Heart left ventricle (tissue), 16 donors: ENCODE results near the gene KRTAP2-2. TPM values are rescaled to one million over a fixed set of nuclear protein-coding genes. Genes with fewer than 3 reads are reported as not detected.

Source experiments
- ATAC-seq, 4 donors: fragments of 200-7000 bp; cut with Tn5 transposase; one replicate each; pipeline ENCODE4 v1.9.1; 2020 to 2022; ENCODE audit warnings: moderate library complexity in 4 of 4, mild to moderate bottlenecking in 3 of 4, moderate number of reproducible peaks in 1 of 4
- DNase-seq, 5 donors: peaks; one replicate each; pipeline ENCODE4 v3.0.0-alpha.2; 2020
- H3K27ac ChIP-seq, 12 donors: fragments of 200-600 bp; sonication (generic) in 4 of 12; one replicate each; pipeline versions ENCODE4 v1.5.0 to v1.8.0; 2016 to 2022; ENCODE audit warnings: mild to moderate bottlenecking in 2 of 12
- H3K27me3 ChIP-seq, 9 donors: fragments of 200-600 bp; sonication (generic) in 2 of 9; one replicate each; pipeline versions ENCODE4 v1.5.1 to v1.8.0; 2016 to 2022; ENCODE audit warnings: mild to moderate bottlenecking in 3 of 9
- H3K36me3 ChIP-seq, 9 donors: fragments of 200-600 bp; sonication (generic) in 2 of 9; one replicate each; pipeline versions ENCODE4 v1.5.0 to v1.8.0; 2018 to 2022; ENCODE audit warnings: mild to moderate bottlenecking in 2 of 9
- H3K4me1 ChIP-seq, 12 donors: fragments of 200-600 bp; sonication (generic) in 4 of 12; one replicate each; pipeline versions ENCODE4 v1.5.0 to v1.8.0; 2016 to 2022; ENCODE audit warnings: mild to moderate bottlenecking in 3 of 12
- H3K4me3 ChIP-seq, 12 donors: fragments of 200-600 bp; sonication (generic) in 4 of 12; one replicate each; pipeline versions ENCODE4 v1.5.0 to v1.8.0; 2017 to 2022; ENCODE audit warnings: mild to moderate bottlenecking in 9 of 12, moderate library complexity in 4 of 12
- H3K9me3 ChIP-seq, 12 donors: fragments of 200-600 bp; sonication (generic) in 4 of 12; one replicate each; pipeline versions ENCODE4 v1.5.0 to v1.8.0; 2016 to 2022; ENCODE audit warnings: mild to moderate bottlenecking in 1 of 12
- POLR2A ChIP-seq, 2 donors: fragments of 450-650 bp; IDR thresholded peaks; one replicate each; pipeline ENCODE4 v1.6.1; 2017; ENCODE audit warnings: antibody characterized with exemption in 2 of 2, mild to moderate bottlenecking in 2 of 2, moderate library complexity in 2 of 2
- WGBS, 4 donors: extraction: QIAGEN DNeasy Blood & Tissue Kit in 2 of 4; methylation state at CpG; one replicate each; pipeline versions ENCODE4 v1.1.5 to v1.1.7; 2013 to 2018; 5-methylcytosine and 5-hydroxymethylcytosine counted together
- intact Hi-C, 10 donors: fragments of 100-400 bp; cut with DNase I; formaldehyde crosslinking; loops; one replicate each; pipeline versions ENCODE4 v1.11.1 to v1.14.2; 2022
- polyA plus RNA-seq, 2 donors: library from polyadenylated mRNA; stranded (reverse); fragments of 200-250 nt; gene quantifications; one replicate each; pipeline ENCODE4 v1.2.3, GENCODE V29; 2013
- total RNA-seq, 9 donors: library from RNA; depleted of rRNA in 2 of 9; stranded (reverse); fragments of >200 nt in 2 of 9; fragmentation: NEBNext Ultra II Directional in 3 of 9; extraction: Animal tissue kit (Norgen Biotek cat#: 25700) in 3 of 9; gene quantifications; one replicate each; pipeline versions ENCODE4 v1.1.0 to v1.2.4, GENCODE V29; 2016 to 2023
- TF ChIP-seq, protein P1 (sequence below), 12 donors: fragments of 200-600 bp; sonication (generic) in 4 of 12; IDR thresholded peaks; one replicate each; pipeline versions ENCODE4 v1.5.0 to v1.8.0; 2018 to 2022; ENCODE audit warnings: antibody characterized with exemption in 12 of 12, mild to moderate bottlenecking in 5 of 12
- donor health status: ischemic (EF 13 %, LVEDD 7.1; RV severe dilation, severe dysfunction).
- donor health status: healthy with polysubstance abuse.
- donor health status: DM: no; HTN: yes; CAD: no.
- donor health status: DM: no; HTN: no; CAD: no.
- donor health status: ischemic (EF 25% LVEDD 6.9; RV normal size, moderate dysfunction).
- donor health status: ischemic (EF 25% LVEDD 5.7; RV mildly dilated, moderate dysfunction).
- donor health status: healthy.
- donor health status: DM: yes; HTN: yes; CAD: no.
- donor health status: ischemic (EF 35%, LVEDD 5.7; RV mildly dilated, moderate dysfunction).
- donor health status: nonischemic (EF 11% LVEDD 7.7; RV severe dilation, severe dysfunction).
- donor health status: DM: yes; HTN: yes; CAD: no.
- donor health status: PGD.
- donor health status: ischemic (EF 29% LVEDD 5.4; RV normal size, mild dysfunction).
- donor health status: nonischemic (EF 23%, LVEDD 6.1; RV moderate dilation, normal function).

The KRTAP2-2 gene
- total and polyA plus RNA-seq, 11 donors, result not detected

DNA sequence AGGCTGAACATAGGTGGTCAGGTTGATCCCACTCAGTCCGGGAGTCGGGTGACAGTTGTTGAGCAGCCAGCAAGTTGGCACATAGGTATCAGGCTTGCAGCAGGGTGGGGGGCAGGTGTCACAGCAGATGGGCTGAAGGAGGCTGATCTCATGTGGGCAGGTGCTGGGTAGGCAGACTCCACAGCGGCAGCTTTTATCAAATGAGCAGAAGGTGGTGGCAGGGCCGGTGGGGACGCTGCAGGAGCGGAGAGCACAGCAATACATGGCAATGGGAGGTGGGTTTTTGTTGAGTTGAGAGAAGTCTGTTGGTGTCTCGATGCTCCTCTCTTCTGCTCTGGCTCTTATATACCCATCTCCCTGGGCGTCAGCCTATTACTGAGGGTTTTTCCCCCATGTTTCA lies 46.2 kb downstream of the KRTAP2-2 start, which contains the start of gene KRTAP3-1:
KRTAP3-1 (minus strand) TSS at position 318 of the 400 bp plus-strand sequence; CDS start at position 264, 54 bp downstream.
- H3K27me3 ChIP-seq, result no peaks in the 10 kb centered on the region
- peaks cover 0 to 6% (median 0%) of the 10 kb centered on the region in 12 donors for H3K4me1 ChIP-seq
- no peaks in the 10 kb centered on the region for H3K36me3 ChIP-seq
- H3K9me3 ChIP-seq, result no peaks in the 10 kb centered on the region
- no peak within 1 kb of the TSS for H3K27ac ChIP-seq
- TF ChIP-seq, protein P1, sequence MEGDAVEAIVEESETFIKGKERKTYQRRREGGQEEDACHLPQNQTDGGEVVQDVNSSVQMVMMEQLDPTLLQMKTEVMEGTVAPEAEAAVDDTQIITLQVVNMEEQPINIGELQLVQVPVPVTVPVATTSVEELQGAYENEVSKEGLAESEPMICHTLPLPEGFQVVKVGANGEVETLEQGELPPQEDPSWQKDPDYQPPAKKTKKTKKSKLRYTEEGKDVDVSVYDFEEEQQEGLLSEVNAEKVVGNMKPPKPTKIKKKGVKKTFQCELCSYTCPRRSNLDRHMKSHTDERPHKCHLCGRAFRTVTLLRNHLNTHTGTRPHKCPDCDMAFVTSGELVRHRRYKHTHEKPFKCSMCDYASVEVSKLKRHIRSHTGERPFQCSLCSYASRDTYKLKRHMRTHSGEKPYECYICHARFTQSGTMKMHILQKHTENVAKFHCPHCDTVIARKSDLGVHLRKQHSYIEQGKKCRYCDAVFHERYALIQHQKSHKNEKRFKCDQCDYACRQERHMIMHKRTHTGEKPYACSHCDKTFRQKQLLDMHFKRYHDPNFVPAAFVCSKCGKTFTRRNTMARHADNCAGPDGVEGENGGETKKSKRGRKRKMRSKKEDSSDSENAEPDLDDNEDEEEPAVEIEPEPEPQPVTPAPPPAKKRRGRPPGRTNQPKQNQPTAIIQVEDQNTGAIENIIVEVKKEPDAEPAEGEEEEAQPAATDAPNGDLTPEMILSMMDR (IDR thresholded peaks at IDR 0.05), result no peak
- no peak for TF ChIP-seq POLR2A (IDR thresholded peaks at IDR 0.05)
- intact Hi-C loops, result no loop called here
- DNase-seq, result no peak
- H3K4me3 ChIP-seq, result no peak within 1 kb of the TSS
- ATAC-seq, result no peak
- WGBS, 4 donors, result 72 to 80% (median 79%) methylated on average over 8 of the region's 8 CpGs

Other genes starting within 250 kb of the KRTAP2-2 start
Only the 30 nearest of the 37 such genes appear.
- not detected for gene KRT20, start 170.0 kb downstream of the KRTAP2-2 start, total RNA-seq
- gene KRT20, start 170.0 kb downstream of the KRTAP2-2 start, polyA plus RNA-seq, result under 1 TPM in 1 of 2 donors, not detected in 1; 0.12 TPM
- under 1 TPM in 1 of 9 donors, not detected in 8; 0.16 TPM for gene KRT23, start 117.6 kb downstream of the KRTAP2-2 start, total RNA-seq
- not detected for gene KRT23, start 117.6 kb downstream of the KRTAP2-2 start, polyA plus RNA-seq
- not detected for gene KRT39, start 88.3 kb downstream of the KRTAP2-2 start, total RNA-seq
- gene KRT39, start 88.3 kb downstream of the KRTAP2-2 start, polyA plus RNA-seq, result not detected
- not detected for gene KRT40, start 70.9 kb downstream of the KRTAP2-2 start, total RNA-seq
- not detected for gene KRT40, start 70.9 kb downstream of the KRTAP2-2 start, polyA plus RNA-seq
- not detected for gene KRTAP3-3, start 61.1 kb downstream of the KRTAP2-2 start, total RNA-seq
- not detected for gene KRTAP3-3, start 61.1 kb downstream of the KRTAP2-2 start, polyA plus RNA-seq
- gene KRTAP3-2, start 55.3 kb downstream of the KRTAP2-2 start, total RNA-seq, result not detected
- not detected for gene KRTAP3-2, start 55.3 kb downstream of the KRTAP2-2 start, polyA plus RNA-seq
- not detected for gene KRTAP3-1, start 46.1 kb downstream of the KRTAP2-2 start, total RNA-seq
- gene KRTAP3-1, start 46.1 kb downstream of the KRTAP2-2 start, polyA plus RNA-seq, result not detected
- not detected for gene KRTAP1-5, start 28.0 kb downstream of the KRTAP2-2 start, total RNA-seq
- gene KRTAP1-5, start 28.0 kb downstream of the KRTAP2-2 start, polyA plus RNA-seq, result not detected
- gene KRTAP1-4, start 25.0 kb downstream of the KRTAP2-2 start, total RNA-seq, result not detected
- gene KRTAP1-4, start 25.0 kb downstream of the KRTAP2-2 start, polyA plus RNA-seq, result not detected
- not detected for gene KRTAP1-3, start 20.4 kb downstream of the KRTAP2-2 start, total RNA-seq
- gene KRTAP1-3, start 20.4 kb downstream of the KRTAP2-2 start, polyA plus RNA-seq, result not detected
- gene KRTAP1-1, start 13.8 kb downstream of the KRTAP2-2 start, total RNA-seq, result not detected
- not detected for gene KRTAP1-1, start 13.8 kb downstream of the KRTAP2-2 start, polyA plus RNA-seq
- not detected for gene KRTAP2-1, start 7.9 kb downstream of the KRTAP2-2 start, total RNA-seq
- gene KRTAP2-1, start 7.9 kb downstream of the KRTAP2-2 start, polyA plus RNA-seq, result not detected
- not detected for gene KRTAP2-3, start 4.9 kb upstream of the KRTAP2-2 start, total RNA-seq
- gene KRTAP2-3, start 4.9 kb upstream of the KRTAP2-2 start, polyA plus RNA-seq, result not detected
- gene KRTAP2-4, start 10.6 kb upstream of the KRTAP2-2 start, total RNA-seq, result not detected
- not detected for gene KRTAP2-4, start 10.6 kb upstream of the KRTAP2-2 start, polyA plus RNA-seq
- gene KRTAP4-7, start 28.9 kb upstream of the KRTAP2-2 start, total RNA-seq, result not detected
- not detected for gene KRTAP4-7, start 28.9 kb upstream of the KRTAP2-2 start, polyA plus RNA-seq
- gene KRTAP4-8, start 42.9 kb upstream of the KRTAP2-2 start, total RNA-seq, result not detected
- not detected for gene KRTAP4-8, start 42.9 kb upstream of the KRTAP2-2 start, polyA plus RNA-seq
- gene KRTAP4-16, start 47.0 kb upstream of the KRTAP2-2 start, total RNA-seq, result not detected
- not detected for gene KRTAP4-16, start 47.0 kb upstream of the KRTAP2-2 start, polyA plus RNA-seq
- gene KRTAP4-9, start 50.2 kb upstream of the KRTAP2-2 start, total RNA-seq, result not detected
- gene KRTAP4-9, start 50.2 kb upstream of the KRTAP2-2 start, polyA plus RNA-seq, result not detected
- gene KRTAP4-11, start 63.1 kb upstream of the KRTAP2-2 start, total RNA-seq, result not detected
- gene KRTAP4-11, start 63.1 kb upstream of the KRTAP2-2 start, polyA plus RNA-seq, result not detected
- not detected for gene KRTAP4-12, start 69.0 kb upstream of the KRTAP2-2 start, total RNA-seq
- not detected for gene KRTAP4-12, start 69.0 kb upstream of the KRTAP2-2 start, polyA plus RNA-seq
- not detected for gene KRTAP4-6, start 85.3 kb upstream of the KRTAP2-2 start, total RNA-seq
- gene KRTAP4-6, start 85.3 kb upstream of the KRTAP2-2 start, polyA plus RNA-seq, result not detected
- gene KRTAP4-5, start 94.6 kb upstream of the KRTAP2-2 start, total RNA-seq, result not detected
- gene KRTAP4-5, start 94.6 kb upstream of the KRTAP2-2 start, polyA plus RNA-seq, result not detected
- not detected for gene KRTAP4-4, start 105.5 kb upstream of the KRTAP2-2 start, total RNA-seq
- gene KRTAP4-4, start 105.5 kb upstream of the KRTAP2-2 start, polyA plus RNA-seq, result not detected
- not detected for gene KRTAP4-3, start 113.0 kb upstream of the KRTAP2-2 start, total RNA-seq
- gene KRTAP4-3, start 113.0 kb upstream of the KRTAP2-2 start, polyA plus RNA-seq, result not detected
- not detected for gene KRTAP4-2, start 123.0 kb upstream of the KRTAP2-2 start, total RNA-seq
- not detected for gene KRTAP4-2, start 123.0 kb upstream of the KRTAP2-2 start, polyA plus RNA-seq
- not detected for gene KRTAP4-1, start 129.7 kb upstream of the KRTAP2-2 start, total RNA-seq
- not detected for gene KRTAP4-1, start 129.7 kb upstream of the KRTAP2-2 start, polyA plus RNA-seq
- not detected for gene KRTAP9-1, start 134.7 kb upstream of the KRTAP2-2 start, total RNA-seq
- gene KRTAP9-1, start 134.7 kb upstream of the KRTAP2-2 start, polyA plus RNA-seq, result not detected
- gene KRTAP9-2, start 171.4 kb upstream of the KRTAP2-2 start, total RNA-seq, result not detected
- not detected for gene KRTAP9-2, start 171.4 kb upstream of the KRTAP2-2 start, polyA plus RNA-seq
- gene KRTAP9-3, start 177.2 kb upstream of the KRTAP2-2 start, total RNA-seq, result not detected
- gene KRTAP9-3, start 177.2 kb upstream of the KRTAP2-2 start, polyA plus RNA-seq, result not detected
- not detected for gene KRTAP9-8, start 182.8 kb upstream of the KRTAP2-2 start, total RNA-seq
- not detected for gene KRTAP9-8, start 182.8 kb upstream of the KRTAP2-2 start, polyA plus RNA-seq